ENCODE data around the gene TENM4. TPM values are rescaled to one million over a fixed set of nuclear protein-coding genes. Genes with fewer than 3 reads are reported as not detected.

TENM4 gene
- total RNA-seq, 2 experiments from 2014 or later: not detected

DNA sequence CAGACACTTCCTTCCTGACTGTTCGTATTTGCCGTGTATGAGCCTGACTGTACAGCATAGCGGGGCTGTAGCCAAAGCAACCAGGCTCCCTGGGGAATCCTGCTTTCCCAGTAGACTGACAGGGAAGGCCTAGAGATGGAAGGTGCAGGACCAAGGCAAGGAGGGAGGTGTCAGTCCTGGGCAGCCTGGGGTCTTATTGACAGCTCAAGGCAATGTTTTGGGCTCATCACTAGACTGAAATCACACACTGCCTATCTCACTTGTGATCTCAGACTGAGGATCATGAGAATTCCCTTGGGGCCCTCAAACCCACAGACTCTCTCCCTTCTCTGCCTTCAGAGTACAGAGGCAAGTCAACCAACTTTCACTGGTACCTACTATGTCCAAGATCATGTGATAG lies 519.3 kb downstream of the TENM4 start:
- Histone ChIP-seq H3K36me3 (ENCODE audit: insufficient read depth, low read length) (no peaks in the 10 kb centered on the region), H3K4me2 (ENCODE audit: low read length) (no peak overlapping the region), H3K4me3 (ENCODE audit: low read depth, low read length, poor library complexity, severe bottlenecking) (no peak overlapping the region), H3K9me2 (ENCODE audit: insufficient read depth, low read length) (no peaks in the 10 kb centered on the region), H3K27ac (ENCODE audit: low read depth, low read length, poor library complexity, severe bottlenecking) (no peak overlapping the region), H3K9me3 (ENCODE audit: low read length) (no peaks in the 10 kb centered on the region), H3K4me1 (ENCODE audit: insufficient read depth, low read length, poor library complexity, severe bottlenecking) (no peaks in the 10 kb centered on the region), H2AFZ (ENCODE audit: low read length) (no peak overlapping the region), H3K79me2 (ENCODE audit: insufficient read depth, low read depth, low read length) (no peaks in the 10 kb centered on the region), H4K20me1 (ENCODE audit: insufficient read depth, low read length) (no peaks in the 10 kb centered on the region)
- intact Hi-C loops (cut with micrococcal nuclease; ENCODE audit: unreplicated experiment): no loop called here
- ChIA-PET CTCF (ENCODE audit: unreplicated experiment) (no interaction called here), POLR2A (no interaction called here)
- no TSS peak for BruUV-seq (replicated peaks)
- no peak for TF ChIP-seq CTCF (conservative IDR thresholded peaks at IDR 0.05; ENCODE audit: low read length)
- no peak for DNase-seq (ENCODE audit: low spot score)

DNA sequence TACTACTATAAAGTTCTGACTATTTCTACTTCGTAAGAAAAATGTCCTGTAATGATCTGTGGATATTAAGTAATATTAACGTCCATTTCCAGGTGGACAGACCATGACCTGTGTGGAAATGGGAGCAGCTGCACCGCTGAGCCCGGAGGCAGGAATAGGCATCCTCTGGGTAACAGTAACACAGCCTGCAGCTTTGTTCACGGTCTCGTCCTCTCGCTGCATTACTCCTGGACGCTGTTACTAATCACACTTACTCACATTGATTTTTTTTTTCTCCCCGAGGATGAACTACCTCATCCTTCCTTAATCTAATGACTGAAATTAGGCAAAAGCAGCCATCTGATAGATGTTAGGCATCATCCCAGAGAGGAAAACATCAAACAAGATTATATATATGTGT lies 520.5 kb downstream of the TENM4 start:
- CTCF ChIA-PET (ENCODE audit: unreplicated experiment): no interaction called here
- Histone ChIP-seq H3K9me3 (ENCODE audit: low read length) (no peaks in the 10 kb centered on the region), H3K9me2 (ENCODE audit: insufficient read depth, low read length) (no peaks in the 10 kb centered on the region), H4K20me1 (ENCODE audit: insufficient read depth, low read length) (no peaks in the 10 kb centered on the region), H3K79me2 (ENCODE audit: insufficient read depth, low read depth, low read length) (no peaks in the 10 kb centered on the region), H3K4me2 (ENCODE audit: low read length) (no peak overlapping the region), H3K27ac (ENCODE audit: low read depth, low read length, poor library complexity, severe bottlenecking) (no peak overlapping the region), H3K36me3 (ENCODE audit: insufficient read depth, low read length) (no peaks in the 10 kb centered on the region), H3K4me1 (ENCODE audit: insufficient read depth, low read length, poor library complexity, severe bottlenecking) (no peaks in the 10 kb centered on the region), H3K4me3 (ENCODE audit: low read depth, low read length, poor library complexity, severe bottlenecking) (no peak overlapping the region), H2AFZ (ENCODE audit: low read length) (no peak overlapping the region)
- BruUV-seq (replicated peaks): no TSS peak
- no peak for DNase-seq (ENCODE audit: low spot score)
- intact Hi-C loops (cut with micrococcal nuclease; ENCODE audit: unreplicated experiment): no loop called here
- TF ChIP-seq EZH2phosphoT487 (IDR thresholded peaks at IDR 0.05; ENCODE audit: borderline replicate concordance, low read depth, low read length): no peak
- TF ChIP-seq CTCF (conservative IDR thresholded peaks at IDR 0.05; ENCODE audit: low read length): no peak
- POLR2A ChIA-PET: no interaction called here

DNA sequence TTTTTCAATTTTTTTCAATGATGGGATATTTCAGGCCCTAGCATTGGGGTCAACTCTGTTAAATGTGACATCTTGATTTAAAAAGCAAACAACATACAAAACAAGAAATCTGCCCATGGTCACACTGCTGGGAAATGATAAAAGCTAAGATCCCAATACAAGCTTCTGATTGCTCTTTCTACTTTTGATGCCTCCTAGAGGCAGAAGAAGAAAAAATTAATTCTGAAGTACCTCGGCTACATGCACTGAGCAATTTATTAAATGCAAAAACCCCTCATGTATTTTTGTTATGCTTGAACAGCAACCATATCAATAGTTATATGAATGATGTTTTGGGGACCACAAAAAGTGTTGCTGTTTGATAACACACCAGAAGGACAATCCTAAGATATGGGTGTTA lies 524.1 kb downstream of the TENM4 start:
- Histone ChIP-seq H3K79me2 (ENCODE audit: insufficient read depth, low read depth, low read length) (no peaks in the 10 kb centered on the region), H3K4me3 (ENCODE audit: low read depth, low read length, poor library complexity, severe bottlenecking) (no peak overlapping the region), H3K9me3 (ENCODE audit: low read length) (no peaks in the 10 kb centered on the region), H3K9me2 (ENCODE audit: insufficient read depth, low read length) (no peaks in the 10 kb centered on the region), H3K4me2 (ENCODE audit: low read length) (no peak overlapping the region), H3K4me1 (ENCODE audit: insufficient read depth, low read length, poor library complexity, severe bottlenecking) (no peaks in the 10 kb centered on the region), H4K20me1 (ENCODE audit: insufficient read depth, low read length) (no peaks in the 10 kb centered on the region), H2AFZ (ENCODE audit: low read length) (no peak overlapping the region), H3K27ac (ENCODE audit: low read depth, low read length, poor library complexity, severe bottlenecking) (no peak overlapping the region), H3K36me3 (ENCODE audit: insufficient read depth, low read length) (no peaks in the 10 kb centered on the region)
- CTCF ChIA-PET (ENCODE audit: unreplicated experiment): no interaction called here
- no TSS peak for BruUV-seq (replicated peaks)
- no peak for DNase-seq (ENCODE audit: low spot score)
- POLR2A ChIA-PET: no interaction called here
- intact Hi-C loops (cut with micrococcal nuclease; ENCODE audit: unreplicated experiment): no loop called here
- TF ChIP-seq CTCF (conservative IDR thresholded peaks at IDR 0.05; ENCODE audit: low read length) (peak; percentile 35), EZH2phosphoT487 (IDR thresholded peaks at IDR 0.05; ENCODE audit: borderline replicate concordance, low read depth, low read length) (no peak)
